NCI-H446 (cell line): Measurements from ENCODE around the gene ARID3A.

Source experiments
- DNase-seq, 2 experiments: peaks; one replicate each; lab custom pipeline; 2025; lab: John Stamatoyannopoulos, UW

ARID3A gene

DNA sequence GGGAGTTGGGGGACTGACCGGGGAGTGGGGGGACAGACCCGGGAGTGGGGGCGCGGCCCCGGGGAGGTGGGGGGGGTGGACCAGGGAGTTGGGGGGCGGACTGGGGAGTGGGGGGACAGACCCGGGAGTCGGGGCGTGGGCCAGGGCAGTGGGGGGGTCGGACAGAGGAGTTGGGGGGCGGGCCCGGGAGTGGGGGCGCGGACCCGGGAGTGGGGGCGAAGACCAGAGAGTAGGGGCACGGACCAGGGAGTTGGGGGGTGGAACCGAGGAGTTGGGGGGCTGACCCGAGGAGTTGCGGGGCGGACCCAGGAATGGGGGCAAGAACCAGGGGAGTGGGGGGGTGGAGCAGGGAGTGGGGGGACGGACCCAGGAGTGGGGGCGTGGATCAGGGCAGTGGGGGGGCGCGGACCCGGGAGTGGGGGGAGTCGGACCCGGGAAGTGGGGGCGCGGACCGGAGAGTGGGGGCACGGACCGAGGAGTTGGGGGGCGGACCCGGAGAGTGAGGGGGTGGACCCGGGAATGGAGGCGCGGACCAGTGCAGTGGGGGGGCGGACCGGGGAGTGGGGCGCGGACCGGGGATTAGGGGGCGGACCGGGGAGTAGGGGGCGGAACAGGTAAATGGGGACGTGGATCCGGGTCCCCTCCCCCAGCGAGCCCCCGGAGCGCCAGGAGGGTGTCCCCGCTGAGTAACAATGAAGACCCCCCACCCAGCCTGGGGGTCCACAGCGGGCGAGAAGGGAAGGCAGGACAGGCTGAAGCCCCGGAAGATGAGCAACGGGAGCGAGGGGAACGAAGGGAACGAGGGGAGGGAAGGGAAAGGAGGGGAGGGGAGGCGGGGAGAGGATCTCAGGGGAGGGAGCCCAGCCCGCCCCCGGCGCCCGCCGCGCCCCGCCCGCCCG is 13.4 kb upstream of the ARID3A start:
- DNase-seq = no peak

DNA sequence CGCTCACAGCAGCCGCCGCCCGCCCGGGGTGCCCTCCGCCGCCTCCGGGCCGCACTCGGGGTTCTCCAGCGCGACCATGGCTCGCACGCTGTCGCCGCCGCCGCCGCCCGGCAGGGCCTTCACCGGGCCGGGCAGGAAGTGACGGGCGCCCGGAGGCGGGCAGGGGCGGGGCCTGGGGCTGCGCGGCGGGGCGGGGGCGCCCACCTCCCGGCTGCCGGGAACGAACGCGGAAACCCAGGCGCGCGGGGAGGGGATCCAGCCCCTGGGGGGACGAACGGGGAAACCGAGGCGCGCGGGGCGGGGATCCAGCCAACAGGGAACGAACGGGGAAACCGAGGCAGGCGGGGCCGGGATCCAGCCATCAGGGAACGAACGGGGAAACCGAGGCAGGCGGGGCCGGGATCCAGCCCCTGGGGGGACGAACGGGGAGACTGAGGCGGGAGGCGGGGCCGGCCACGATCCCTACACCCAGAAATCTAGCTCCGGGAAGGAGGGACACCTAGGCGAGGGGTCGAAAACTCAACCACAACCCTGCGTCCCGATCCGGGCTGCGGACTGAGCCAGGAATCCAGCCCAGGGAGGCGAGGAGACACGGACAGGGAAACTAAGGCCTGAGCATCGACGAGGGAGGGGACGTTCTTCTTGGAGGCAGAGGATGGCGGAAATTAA is 12.6 kb upstream of the ARID3A start, which contains the start of gene R3HDM4:
Gene R3HDM4 (minus strand): TSS at position 140 of the 669 bp plus-strand sequence. CDS start 62 bp downstream, at position 78.
- peak in 1 of 2 experiments; percentile 61 for DNase-seq

DNA sequence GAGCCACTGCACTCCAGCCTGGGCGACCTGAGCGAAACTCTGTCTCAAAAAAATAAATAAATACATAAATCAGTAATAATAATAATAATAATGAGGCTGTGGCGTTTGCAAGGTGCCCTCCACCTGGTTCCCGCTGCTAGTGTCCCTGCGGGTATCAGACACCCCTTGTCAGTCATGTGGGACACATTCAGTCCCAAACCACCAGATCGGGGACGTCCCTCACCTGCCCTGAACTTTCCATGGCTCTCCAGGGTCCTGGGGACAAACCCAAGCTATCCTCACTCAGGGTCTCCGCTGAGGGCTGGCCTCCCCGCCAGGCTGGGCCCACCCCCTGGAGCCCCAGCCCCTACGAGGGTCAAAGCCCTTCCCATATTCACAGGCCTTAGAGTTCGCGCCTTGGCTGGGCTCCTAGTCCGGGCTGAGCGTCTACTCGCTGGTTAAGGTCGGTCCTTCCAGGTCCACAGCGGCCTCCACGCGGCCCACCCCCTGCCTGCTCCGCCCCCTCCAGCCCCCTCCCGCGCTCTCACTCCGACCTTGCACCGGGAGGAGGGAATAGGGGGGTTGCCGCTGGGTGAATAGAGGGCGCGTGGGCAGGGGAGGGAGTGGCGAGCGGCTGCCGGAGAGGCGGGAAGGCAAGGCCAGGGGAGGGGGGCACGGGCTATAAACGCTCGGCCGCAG is 9.1 kb upstream of the ARID3A start:
- DNase-seq = no peak

DNA sequence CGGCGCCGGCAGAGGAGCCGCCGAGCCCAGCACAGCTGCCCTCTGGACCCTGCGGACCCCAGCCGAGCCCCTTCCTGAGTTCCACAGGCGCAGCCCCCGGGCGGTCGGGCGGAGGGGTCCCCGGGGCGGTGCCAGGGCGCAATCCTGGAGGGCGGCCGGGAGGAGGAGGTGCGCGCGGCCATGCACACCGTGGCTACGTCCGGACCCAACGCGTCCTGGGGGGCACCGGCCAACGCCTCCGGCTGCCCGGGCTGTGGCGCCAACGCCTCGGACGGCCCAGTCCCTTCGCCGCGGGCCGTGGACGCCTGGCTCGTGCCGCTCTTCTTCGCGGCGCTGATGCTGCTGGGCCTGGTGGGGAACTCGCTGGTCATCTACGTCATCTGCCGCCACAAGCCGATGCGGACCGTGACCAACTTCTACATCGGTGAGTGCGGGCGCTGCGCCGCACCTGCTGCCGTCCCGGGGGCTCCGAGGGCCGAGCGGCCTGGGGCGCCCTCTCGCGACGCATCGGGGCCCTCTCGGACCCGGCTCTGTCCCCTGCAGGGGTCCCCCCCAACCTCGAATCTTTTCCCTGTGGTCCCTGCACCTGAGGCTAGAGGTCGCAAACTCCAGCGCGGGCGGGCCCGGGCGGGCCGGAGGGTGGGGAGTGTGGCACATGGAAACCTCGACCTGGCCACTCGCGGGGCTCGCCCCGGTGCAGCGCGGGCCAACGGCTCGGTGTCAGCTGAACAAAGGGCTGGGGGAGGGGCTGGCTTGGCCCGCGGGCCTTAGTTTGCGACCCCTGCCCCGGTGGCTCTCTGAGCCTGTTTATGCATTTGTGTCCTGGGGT is 8.3 kb upstream of the ARID3A start, which contains the start of gene KISS1R:
Gene KISS1R (plus strand): TSS at position 11 of the 829 bp plus-strand sequence. CDS start 170 bp downstream, at position 181.
- no peak for DNase-seq

DNA sequence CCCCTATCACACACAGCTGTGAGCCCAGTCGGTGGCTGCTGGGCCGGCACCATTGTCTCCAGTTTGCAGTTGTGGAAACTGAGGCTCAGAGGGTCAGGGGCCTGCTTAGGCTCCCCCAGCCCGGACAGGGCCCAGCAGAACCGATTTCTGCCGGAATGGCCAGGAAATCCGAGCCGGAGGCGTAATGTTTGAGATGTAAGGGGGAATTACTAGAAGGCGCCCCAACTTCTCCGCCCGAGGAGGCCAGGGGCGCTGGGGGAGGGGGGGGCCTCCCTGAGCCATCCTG is 7.7 kb upstream of the ARID3A start:
- no peak for DNase-seq

DNA sequence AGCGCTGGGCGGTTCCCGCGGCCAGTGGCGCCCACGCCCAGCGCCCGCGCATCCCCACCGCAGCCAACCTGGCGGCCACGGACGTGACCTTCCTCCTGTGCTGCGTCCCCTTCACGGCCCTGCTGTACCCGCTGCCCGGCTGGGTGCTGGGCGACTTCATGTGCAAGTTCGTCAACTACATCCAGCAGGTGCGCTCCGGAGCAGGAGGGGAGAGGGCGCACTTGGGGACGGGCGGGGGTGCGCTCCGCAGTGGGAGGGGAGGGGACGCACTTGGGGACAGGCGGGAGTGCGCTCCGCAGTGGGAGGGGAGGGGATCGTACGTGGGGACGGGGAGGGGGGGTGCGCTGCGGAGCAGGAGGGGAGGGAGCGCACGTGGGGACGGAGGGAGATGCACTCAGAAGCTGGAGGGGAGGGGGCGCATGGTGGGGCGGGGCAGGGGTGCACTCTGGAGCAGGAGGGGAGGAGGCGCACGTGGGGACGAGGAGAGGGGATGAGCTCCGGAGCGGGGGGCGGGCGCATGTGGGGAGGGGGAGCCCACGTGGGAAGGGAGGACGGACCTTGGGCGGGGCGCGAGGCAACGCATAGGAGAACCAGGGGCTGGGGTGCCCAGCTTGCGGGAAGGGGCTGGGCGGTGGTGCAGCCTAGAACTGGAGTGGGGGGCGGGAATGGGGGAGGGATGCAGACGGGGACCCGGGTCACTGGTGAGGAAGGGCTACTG is 7.2 kb upstream of the ARID3A start:
- no peak for DNase-seq

DNA sequence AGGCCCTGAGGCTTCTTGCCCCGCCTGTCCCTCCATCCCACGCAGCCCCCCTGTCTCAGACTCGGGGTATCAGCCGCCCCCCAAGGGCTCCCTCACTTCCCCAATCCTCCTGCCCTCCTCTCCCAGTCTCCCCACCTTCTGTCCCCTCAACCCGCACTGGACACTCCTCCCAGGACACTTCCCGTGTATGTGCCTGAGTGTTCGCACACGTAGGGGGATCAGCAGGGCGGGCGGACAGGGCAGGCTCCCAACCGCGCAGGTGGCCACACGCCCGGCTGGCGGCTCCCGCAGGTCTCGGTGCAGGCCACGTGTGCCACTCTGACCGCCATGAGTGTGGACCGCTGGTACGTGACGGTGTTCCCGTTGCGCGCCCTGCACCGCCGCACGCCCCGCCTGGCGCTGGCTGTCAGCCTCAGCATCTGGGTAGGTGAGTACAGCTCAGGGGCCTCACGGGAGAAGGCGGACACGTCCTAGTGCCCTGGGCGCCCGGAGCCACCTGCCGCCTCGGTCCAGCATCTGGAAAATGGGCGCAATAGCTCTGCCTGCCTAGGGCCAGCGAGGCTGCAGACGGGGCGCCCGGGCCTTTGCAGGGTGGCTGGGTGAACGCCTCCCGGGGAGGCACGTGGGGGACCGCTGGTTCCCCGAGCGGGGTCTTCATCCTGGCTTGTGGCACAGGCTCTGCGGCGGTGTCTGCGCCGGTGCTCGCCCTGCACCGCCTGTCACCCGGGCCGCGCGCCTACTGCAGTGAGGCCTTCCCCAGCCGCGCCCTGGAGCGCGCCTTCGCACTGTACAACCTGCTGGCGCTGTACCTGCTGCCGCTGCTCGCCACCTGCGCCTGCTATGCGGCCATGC is 6.4 kb upstream of the ARID3A start:
- no peak for DNase-seq

DNA sequence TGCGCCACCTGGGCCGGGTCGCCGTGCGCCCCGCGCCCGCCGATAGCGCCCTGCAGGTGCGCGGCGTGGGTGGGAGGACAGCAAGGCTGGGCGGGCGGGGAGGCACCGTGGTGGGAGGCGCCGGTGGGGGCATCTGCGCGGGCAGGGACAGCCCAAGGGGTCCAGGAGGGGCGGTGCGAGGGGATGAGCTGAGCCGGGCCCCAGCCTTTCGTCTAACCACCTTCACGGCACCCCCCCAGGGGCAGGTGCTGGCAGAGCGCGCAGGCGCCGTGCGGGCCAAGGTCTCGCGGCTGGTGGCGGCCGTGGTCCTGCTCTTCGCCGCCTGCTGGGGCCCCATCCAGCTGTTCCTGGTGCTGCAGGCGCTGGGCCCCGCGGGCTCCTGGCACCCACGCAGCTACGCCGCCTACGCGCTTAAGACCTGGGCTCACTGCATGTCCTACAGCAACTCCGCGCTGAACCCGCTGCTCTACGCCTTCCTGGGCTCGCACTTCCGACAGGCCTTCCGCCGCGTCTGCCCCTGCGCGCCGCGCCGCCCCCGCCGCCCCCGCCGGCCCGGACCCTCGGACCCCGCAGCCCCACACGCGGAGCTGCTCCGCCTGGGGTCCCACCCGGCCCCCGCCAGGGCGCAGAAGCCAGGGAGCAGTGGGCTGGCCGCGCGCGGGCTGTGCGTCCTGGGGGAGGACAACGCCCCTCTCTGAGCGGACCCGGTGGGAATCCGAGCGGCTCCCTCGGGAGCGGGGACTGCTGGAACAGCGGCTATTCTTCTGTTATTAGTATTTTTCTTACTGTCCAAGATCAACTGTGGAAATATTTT is 5.6 kb upstream of the ARID3A start:
- no peak for DNase-seq

DNA sequence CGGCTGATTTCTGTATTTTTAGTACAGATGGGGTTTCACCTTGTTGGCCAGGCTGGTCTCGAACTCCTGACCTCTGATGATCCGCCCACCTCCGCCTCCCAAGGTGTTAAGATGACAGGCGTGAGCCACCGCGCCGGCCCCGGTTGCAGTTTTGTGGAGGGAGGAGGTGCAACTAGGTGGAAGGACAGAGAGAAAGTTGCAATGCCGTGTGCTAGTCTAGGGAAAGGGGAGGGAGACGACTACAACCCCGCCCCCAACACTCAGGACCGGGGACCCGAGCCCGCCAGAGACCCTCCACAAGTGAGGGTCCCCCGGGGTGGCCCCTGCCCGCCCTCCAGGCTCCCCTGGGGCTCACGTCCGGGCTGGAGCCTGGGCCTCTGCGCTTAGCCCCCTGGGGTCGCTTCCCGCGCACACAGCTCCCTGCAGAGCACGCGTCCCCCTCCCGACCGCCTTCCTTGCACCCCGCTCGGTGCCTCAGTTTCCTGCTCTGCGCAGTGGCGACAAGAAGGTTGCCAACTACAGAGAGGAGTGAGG is 1.2 kb upstream of the ARID3A start:
- DNase-seq = no peak

DNA sequence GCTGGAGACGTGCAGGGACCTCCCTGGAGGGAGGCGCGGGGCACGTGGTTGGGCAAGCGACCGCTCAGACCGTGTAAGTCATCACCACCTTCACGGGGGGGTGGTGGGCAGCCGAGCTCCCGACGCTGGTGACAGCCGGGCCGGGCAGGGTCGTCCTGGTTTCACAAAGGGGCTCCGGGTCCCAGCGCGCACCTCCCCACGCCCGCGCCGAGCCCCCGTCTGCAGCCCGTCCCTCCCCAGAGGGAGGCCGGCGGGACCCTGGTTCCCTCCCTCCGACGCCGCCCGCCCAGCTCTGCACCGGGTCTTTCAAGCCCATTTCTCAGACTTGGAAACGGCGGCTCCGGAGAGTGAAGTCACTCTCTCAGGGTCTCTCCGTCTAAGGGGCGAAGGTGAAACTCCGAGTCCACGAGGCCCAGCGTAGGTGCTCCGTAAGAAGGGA is 729 bp upstream of the ARID3A start:
- DNase-seq = no peak

DNA sequence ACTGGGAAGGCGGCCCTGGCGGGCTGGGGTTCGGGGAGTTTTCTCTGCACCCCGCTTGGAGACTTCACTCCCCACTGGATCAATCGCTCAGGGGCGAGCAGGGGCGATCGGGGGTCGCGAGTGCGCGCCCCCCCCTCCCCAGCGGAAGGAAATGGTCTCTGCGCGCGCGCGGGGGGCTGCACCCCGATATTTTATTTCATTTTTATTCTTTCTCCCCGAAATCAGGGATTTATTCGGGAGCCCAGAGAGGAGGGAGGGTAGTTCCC is 421 bp downstream of the ARID3A start:
- no peak for DNase-seq

DNA sequence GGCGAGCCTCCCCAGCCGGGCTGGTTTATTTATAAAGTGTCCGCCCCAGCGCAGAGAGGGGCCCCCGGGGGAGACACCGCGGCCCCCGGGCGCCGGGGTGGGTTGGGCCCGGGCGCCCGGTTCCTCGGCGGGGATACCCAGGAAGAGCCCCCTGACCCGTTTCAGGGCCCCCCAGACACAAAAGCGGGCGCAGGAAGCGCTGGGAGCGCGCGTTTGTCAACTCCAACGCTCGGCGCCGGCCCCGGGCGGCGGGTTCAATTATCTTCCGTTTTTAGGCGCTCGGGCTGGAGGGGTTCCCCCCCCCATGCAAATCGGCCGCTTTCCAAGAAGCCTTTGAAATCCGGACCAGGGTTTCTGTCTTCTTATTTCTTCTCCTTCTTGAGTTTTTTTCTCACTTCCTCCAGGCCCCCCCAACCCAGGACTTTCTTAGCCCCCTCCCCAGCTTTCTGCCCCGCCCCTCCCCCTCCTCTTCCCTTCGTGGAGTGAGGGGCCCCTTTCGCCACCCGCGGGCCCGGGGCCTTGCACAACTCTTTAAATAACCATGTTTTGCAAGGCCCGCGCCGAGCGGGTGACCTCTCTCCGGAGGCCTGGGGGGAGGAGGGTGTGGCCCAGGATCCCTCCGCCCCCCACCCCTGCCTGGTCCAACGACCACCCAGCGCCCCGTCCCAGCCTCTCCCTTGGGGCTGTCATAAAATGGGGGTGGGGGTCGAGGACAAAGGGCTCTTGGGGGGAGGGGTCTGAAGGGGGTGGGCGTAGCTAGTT is 935 bp downstream of the ARID3A start:
- peak in 1 of 2 experiments; percentile 40 for DNase-seq

DNA sequence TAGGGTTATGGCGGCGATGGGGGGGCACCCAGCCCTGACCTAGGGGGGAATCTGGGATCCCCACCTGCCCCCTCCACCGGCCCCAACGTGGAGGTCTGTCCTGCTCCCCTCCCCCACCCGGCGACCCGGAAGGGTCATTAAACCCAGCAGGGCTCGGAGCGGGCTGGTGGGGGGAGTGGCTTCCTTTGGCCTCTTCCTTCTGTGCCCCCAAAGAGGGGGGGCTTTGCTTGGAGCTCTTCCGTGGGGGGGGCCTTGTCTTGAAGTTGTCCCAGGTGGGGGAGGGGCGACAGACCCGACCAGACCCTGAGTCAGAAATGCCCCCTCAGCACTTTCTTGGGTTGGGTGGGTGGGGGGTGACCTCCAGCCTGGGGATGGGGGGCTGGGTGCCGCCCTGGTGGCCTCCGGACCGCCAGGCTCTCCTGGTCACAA is 1.5 kb downstream of the ARID3A start:
- no peak for DNase-seq

DNA sequence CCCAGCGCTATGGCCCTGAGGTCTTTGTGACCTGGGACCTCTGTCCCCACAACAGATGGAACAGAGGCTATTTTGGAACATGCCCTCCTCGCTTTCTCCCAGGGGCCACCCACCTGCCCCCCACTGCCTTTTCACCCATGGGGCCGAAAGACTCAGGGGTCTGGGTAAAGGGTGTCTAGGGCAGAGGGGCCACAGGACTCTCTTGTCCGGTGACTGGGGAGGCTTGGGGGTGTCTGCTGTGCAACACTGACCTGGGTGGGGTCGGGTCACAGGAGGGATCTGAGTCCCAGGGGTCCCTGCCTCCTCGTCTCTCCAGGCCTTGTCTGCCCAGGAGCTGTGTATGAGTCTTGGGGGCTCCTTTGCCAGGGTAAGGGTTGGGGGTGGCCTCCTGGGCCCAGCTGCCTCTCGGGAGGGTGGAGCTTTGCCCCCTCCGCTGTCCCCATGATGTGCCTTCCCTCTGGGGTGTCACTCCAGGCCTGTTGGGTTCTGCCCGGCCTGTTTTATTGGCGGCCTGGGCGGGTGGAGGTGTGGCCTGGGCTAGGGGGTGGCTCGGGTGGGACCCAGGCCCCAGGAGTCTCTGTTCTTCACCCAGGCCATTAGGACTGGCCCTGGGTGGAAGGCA is 2.1 kb downstream of the ARID3A start:
- DNase-seq = no peak

DNA sequence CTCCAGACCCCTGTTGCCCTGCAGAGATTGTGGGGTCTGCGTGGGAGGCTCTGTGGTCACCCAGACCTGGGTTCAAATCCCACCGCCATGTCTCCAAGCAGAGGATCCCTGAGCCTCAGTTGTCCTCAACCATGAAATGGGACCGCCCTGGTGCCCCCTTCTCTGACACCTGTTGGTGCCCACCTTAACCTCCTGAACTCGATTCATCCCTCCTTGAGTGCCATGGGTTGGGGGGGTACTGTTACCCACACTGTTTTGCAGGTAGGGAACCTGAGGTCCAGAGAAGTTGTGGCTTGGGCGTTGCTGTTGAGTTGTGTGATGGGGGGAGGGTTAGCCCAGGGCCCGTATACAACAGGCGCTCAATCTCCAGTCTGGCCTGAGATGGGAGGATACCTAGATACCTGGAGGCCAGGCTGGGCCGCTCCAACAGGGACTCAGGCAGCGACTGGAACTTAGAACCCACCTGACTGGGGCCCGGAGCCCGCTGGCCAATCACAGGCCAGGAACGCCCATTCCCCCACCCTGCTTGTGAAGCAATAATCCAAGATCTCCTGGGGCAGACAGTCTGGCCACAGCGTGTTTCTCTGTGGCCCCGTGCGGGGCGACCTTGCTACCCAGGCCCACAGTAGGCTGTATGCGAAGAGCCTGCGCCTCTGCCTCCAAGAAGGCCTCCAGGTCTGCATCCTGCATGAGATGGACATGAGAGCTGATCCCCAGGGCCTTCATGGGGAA is 2.8 kb downstream of the ARID3A start:
- DNase-seq = no peak

DNA sequence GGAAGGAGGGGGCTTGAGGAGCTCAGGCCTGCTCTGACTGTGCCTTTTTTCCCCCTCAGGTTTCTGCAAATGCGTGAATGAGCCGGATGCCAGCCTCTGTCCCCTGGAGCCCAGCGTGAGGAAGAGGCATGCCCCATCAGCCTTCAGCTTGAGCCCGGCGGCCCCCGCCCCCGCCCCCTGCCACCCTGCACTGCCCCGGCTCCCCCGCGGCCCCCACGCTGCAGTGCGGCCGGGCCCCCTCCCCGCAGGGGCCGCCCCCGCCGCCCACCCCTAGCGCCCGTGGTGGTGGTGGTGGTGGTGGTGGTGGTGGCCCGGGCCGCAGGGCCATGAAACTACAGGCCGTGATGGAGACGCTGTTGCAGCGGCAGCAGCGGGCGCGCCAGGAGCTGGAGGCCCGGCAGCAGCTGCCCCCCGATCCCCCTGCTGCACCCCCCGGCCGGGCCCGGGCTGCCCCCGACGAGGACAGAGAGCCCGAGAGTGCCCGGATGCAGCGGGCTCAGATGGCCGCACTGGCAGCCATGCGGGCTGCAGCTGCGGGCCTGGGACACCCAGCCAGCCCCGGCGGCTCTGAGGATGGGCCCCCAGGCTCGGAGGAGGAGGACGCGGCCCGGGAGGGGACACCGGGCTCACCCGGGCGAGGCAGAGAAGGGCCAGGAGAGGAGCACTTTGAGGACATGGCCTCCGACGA is 3.5 kb downstream of the ARID3A start:
- DNase-seq = no peak

DNA sequence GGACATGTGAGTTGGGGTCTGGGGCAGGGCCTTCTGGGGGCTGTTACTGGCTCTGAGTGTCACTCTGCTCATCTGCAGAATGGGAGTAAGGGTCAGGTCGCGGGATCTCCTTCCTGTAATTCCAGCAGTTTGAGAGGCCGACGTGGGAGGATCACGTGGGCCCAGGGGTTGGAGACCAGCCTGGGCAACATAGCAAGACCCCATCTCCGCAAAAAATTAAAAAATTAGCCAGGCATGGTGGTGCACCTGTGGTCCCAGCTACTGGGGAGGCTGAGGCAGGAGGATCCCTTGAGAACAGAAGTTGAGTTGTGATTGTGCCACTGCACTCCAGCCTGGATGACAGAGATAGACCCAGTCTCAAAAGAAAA is 4.0 kb downstream of the ARID3A start:
- DNase-seq = no peak
